HepG2 (cell line): Measurements from ENCODE around the gene KIF9. TPM values are rescaled to one million over a fixed set of nuclear protein-coding genes. Genes with fewer than 3 reads are reported as not detected.
A peak's percentile ranks its signal among the peaks of the same experiment; 100 is the strongest.

Experiments
- CAMTA2 ChIP-seq: sonication (generic); formaldehyde crosslinking; IDR thresholded peaks from 2 replicates; pipeline ENCODE4 v1.4.0; 2020; ENCODE audit warnings: mild to moderate bottlenecking, missing genetic modification reagents, borderline replicate concordance
- CCAR2 ChIP-seq: fragments of 200-400 bp; formaldehyde crosslinking; optimal IDR thresholded peaks from 2 replicates; pipeline ENCODE3; 2018; ENCODE audit warnings: low read depth, mild to moderate bottlenecking, low read length, moderate library complexity
- CHCHD3 ChIP-seq: sonication (generic); formaldehyde crosslinking; IDR thresholded peaks from 2 replicates; pipeline ENCODE4 v1.8.0; 2022; ENCODE audit warnings: mild to moderate bottlenecking, missing genetic modification reagents, moderate library complexity
- EZH2 ChIP-seq: conservative IDR thresholded peaks from 2 replicates; pipeline ENCODE4 v1.6.1; 2012; ENCODE audit warnings: mild to moderate bottlenecking, low read depth, low read length, moderate library complexity
- HNRNPUL1 ChIP-seq: fragments of 200-400 bp; formaldehyde crosslinking; IDR thresholded peaks from 2 replicates; pipeline ENCODE4 v1.6.1; 2017; ENCODE audit warnings: low read depth, mild to moderate bottlenecking, low read length, moderate library complexity
- KDM2A ChIP-seq: sonication (generic); formaldehyde crosslinking; IDR thresholded peaks from 2 replicates; pipeline ENCODE4 v1.4.0; 2020; ENCODE audit warnings: low read depth, missing genetic modification reagents, borderline replicate concordance
- MZF1 ChIP-seq: sonication (generic); formaldehyde crosslinking; IDR thresholded peaks from 2 replicates; pipeline ENCODE4 v1.8.1; 2023; ENCODE audit warnings: mild to moderate bottlenecking, missing genetic modification reagents, borderline replicate concordance
- NFE2L1 ChIP-seq: sonication (generic); formaldehyde crosslinking; IDR thresholded peaks from 2 replicates; pipeline ENCODE4 v1.4.0; 2020; ENCODE audit warnings: missing genetic modification reagents, mild to moderate bottlenecking, borderline replicate concordance
- SSRP1 ChIP-seq: IDR thresholded peaks from 2 replicates; pipeline ENCODE4 v1.6.1; 2016; ENCODE audit warnings: control low read depth
- TCF12 ChIP-seq, 2 experiments: fragments of 450-650 bp in 1 of 2; sonication (generic) in 1 of 2; formaldehyde crosslinking in 1 of 2; IDR thresholded peaks; 2 replicates each; pipeline versions ENCODE4 v1.6.1 to v1.8.0; 2017 to 2022; ENCODE audit warnings: antibody characterized with exemption in 1 of 2, mild to moderate bottlenecking in 1 of 2, missing genetic modification reagents in 1 of 2, moderate library complexity in 1 of 2
- TP53 ChIP-seq: sonication (generic); formaldehyde crosslinking; conservative IDR thresholded peaks from 2 replicates; pipeline ENCODE4 v1.4.0; 2020; ENCODE audit warnings: missing genetic modification reagents
- ZNF562 ChIP-seq: sonication (generic); formaldehyde crosslinking; IDR thresholded peaks from 2 replicates; pipeline ENCODE4 v1.8.0; 2022; ENCODE audit warnings: missing genetic modification reagents, borderline replicate concordance
- ZSCAN31 ChIP-seq: sonication (generic); formaldehyde crosslinking; IDR thresholded peaks from 2 replicates; pipeline ENCODE4 v1.5.0; 2020; ENCODE audit warnings: low read depth, mild to moderate bottlenecking, missing genetic modification reagents
- polyA plus RNA-seq, 8 experiments: library from polyadenylated mRNA; depleted of rRNA in 3 of 8; stranded (reverse) in 7 of 8; unstranded in 1 of 8; fragments of >200 nt; fragmentation: Illumina TruSeq in 4 of 8; extraction: Trizol in 4 of 8; gene quantifications; 2 replicates each; pipeline versions ENCODE4 v1.2.1 to v1.2.3, GENCODE V29; 2011 to 2016; ENCODE audit warnings: low read depth in 4 of 8, missing spikeins in 1 of 8, mixed read lengths in 1 of 8; ENCODE audit not compliant: insufficient read depth in 1 of 8
- total RNA-seq, 5 experiments: library from RNA; depleted of rRNA; stranded (reverse); fragments of >200 nt; fragmentation: Illumina TruSeq; extraction: Trizol; gene quantifications; 2 replicates each; pipeline ENCODE4 v1.2.3, GENCODE V29; 2016; ENCODE audit warnings: low read depth in 1 of 5
- TF ChIP-seq, protein P1 (sequence below): sonication (generic); formaldehyde crosslinking; IDR thresholded peaks from 2 replicates; pipeline ENCODE4 v1.9.0; 2021; ENCODE audit warnings: mild to moderate bottlenecking, missing genetic modification reagents
- TF ChIP-seq, protein P2 (sequence below): sonication (generic); formaldehyde crosslinking; IDR thresholded peaks from 2 replicates; pipeline ENCODE4 v1.5.0; 2020; ENCODE audit warnings: missing genetic modification reagents
- TF ChIP-seq, protein P3 (sequence below): sonication (generic); formaldehyde crosslinking; IDR thresholded peaks from 2 replicates; pipeline ENCODE4 v1.4.0; 2020; ENCODE audit warnings: mild to moderate bottlenecking, missing genetic modification reagents, borderline replicate concordance

KIF9 gene
- total and polyA plus RNA-seq, 2 of the 13 experiments (the other 11 are each of a cell fraction or from before 2014, with no cell fraction given): 5.1 to 16.9 TPM

DNA sequence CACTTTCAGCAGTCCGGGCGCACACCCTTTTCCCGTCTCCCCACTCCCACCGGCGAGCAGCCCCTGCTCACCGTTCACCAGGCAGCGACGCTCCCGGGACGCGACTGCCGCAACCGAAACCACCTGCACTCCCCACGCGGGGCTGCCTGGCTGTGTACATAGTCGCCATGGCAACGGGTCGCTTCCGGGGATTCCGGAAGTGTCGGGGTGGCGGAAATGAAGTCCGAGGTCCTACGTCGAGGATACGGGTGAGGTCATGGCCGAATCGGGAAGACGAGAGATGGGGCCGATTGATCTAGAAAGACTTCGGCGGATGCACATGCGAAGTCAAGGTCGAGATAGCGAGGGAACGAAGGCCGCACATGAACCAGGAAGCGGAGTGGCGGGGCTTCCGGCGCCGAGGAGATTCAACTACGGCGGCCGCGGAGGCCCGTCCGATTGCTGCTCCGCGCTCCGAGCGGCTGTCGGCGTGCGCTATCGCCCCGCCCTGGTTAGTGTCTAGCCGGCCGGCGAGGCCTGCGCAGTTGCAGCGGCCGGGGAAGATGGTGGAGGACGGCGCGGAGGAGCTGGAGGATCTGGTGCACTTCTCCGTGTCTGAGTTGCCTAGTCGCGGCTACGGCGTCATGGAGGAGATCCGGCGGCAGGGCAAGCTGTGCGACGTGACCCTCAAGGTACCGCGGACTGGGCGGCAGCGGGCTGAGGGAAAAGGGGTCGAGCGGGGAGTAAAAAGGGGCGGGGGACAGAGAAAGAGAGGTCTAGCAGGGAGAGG lies at the start of gene KIF9, which contains the start of gene KLHL18 (continued):
- TF ChIP-seq, protein P1, sequence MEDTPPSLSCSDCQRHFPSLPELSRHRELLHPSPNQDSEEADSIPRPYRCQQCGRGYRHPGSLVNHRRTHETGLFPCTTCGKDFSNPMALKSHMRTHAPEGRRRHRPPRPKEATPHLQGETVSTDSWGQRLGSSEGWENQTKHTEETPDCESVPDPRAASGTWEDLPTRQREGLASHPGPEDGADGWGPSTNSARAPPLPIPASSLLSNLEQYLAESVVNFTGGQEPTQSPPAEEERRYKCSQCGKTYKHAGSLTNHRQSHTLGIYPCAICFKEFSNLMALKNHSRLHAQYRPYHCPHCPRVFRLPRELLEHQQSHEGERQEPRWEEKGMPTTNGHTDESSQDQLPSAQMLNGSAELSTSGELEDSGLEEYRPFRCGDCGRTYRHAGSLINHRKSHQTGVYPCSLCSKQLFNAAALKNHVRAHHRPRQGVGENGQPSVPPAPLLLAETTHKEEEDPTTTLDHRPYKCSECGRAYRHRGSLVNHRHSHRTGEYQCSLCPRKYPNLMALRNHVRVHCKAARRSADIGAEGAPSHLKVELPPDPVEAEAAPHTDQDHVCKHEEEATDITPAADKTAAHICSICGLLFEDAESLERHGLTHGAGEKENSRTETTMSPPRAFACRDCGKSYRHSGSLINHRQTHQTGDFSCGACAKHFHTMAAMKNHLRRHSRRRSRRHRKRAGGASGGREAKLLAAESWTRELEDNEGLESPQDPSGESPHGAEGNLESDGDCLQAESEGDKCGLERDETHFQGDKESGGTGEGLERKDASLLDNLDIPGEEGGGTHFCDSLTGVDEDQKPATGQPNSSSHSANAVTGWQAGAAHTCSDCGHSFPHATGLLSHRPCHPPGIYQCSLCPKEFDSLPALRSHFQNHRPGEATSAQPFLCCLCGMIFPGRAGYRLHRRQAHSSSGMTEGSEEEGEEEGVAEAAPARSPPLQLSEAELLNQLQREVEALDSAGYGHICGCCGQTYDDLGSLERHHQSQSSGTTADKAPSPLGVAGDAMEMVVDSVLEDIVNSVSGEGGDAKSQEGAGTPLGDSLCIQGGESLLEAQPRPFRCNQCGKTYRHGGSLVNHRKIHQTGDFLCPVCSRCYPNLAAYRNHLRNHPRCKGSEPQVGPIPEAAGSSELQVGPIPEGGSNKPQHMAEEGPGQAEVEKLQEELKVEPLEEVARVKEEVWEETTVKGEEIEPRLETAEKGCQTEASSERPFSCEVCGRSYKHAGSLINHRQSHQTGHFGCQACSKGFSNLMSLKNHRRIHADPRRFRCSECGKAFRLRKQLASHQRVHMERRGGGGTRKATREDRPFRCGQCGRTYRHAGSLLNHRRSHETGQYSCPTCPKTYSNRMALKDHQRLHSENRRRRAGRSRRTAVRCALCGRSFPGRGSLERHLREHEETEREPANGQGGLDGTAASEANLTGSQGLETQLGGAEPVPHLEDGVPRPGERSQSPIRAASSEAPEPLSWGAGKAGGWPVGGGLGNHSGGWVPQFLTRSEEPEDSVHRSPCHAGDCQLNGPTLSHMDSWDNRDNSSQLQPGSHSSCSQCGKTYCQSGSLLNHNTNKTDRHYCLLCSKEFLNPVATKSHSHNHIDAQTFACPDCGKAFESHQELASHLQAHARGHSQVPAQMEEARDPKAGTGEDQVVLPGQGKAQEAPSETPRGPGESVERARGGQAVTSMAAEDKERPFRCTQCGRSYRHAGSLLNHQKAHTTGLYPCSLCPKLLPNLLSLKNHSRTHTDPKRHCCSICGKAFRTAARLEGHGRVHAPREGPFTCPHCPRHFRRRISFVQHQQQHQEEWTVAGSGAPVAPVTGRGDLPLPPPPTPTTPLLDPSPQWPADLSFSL (CRISPR knock-in tag): no peak
- TF ChIP-seq NFE2L1 (CRISPR knock-in tag) (no peak), TCF12 (IDR thresholded peaks at IDR 0.05) (no peak), TCF12 (CRISPR knock-in tag; IDR thresholded peaks at IDR 0.05) (0 out of 2 replicates have a peak, but pooled peaks have one; percentile 29), ZNF562 (CRISPR knock-in tag) (no peak), CHCHD3 (CRISPR knock-in tag) (no peak), ZSCAN31 (CRISPR knock-in tag) (peak; percentile 85), SSRP1 (CRISPR knock-in tag) (no peak), HNRNPUL1 (no peak), MZF1 (CRISPR knock-in tag) (0 out of 2 replicates have a peak, but pooled peaks have one; percentile 42), CAMTA2 (CRISPR knock-in tag) (no peak), EZH2 (no peak), KDM2A (CRISPR knock-in tag) (peak; percentile 94), TP53 (peak; percentile 21; the same call in 1 of the 2 replicates), CCAR2 (no peak)
- TF ChIP-seq, protein P2, sequence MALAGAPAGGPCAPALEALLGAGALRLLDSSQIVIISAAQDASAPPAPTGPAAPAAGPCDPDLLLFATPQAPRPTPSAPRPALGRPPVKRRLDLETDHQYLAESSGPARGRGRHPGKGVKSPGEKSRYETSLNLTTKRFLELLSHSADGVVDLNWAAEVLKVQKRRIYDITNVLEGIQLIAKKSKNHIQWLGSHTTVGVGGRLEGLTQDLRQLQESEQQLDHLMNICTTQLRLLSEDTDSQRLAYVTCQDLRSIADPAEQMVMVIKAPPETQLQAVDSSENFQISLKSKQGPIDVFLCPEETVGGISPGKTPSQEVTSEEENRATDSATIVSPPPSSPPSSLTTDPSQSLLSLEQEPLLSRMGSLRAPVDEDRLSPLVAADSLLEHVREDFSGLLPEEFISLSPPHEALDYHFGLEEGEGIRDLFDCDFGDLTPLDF: no peak
- TF ChIP-seq, protein P3, sequence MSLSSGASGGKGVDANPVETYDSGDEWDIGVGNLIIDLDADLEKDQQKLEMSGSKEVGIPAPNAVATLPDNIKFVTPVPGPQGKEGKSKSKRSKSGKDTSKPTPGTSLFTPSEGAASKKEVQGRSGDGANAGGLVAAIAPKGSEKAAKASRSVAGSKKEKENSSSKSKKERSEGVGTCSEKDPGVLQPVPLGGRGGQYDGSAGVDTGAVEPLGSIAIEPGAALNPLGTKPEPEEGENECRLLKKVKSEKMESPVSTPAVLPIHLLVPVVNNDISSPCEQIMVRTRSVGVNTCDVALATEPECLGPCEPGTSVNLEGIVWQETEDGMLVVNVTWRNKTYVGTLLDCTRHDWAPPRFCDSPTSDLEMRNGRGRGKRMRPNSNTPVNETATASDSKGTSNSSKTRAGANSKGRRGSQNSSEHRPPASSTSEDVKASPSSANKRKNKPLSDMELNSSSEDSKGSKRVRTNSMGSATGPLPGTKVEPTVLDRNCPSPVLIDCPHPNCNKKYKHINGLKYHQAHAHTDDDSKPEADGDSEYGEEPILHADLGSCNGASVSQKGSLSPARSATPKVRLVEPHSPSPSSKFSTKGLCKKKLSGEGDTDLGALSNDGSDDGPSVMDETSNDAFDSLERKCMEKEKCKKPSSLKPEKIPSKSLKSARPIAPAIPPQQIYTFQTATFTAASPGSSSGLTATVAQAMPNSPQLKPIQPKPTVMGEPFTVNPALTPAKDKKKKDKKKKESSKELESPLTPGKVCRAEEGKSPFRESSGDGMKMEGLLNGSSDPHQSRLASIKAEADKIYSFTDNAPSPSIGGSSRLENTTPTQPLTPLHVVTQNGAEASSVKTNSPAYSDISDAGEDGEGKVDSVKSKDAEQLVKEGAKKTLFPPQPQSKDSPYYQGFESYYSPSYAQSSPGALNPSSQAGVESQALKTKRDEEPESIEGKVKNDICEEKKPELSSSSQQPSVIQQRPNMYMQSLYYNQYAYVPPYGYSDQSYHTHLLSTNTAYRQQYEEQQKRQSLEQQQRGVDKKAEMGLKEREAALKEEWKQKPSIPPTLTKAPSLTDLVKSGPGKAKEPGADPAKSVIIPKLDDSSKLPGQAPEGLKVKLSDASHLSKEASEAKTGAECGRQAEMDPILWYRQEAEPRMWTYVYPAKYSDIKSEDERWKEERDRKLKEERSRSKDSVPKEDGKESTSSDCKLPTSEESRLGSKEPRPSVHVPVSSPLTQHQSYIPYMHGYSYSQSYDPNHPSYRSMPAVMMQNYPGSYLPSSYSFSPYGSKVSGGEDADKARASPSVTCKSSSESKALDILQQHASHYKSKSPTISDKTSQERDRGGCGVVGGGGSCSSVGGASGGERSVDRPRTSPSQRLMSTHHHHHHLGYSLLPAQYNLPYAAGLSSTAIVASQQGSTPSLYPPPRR: peak; percentile 28; the same call in 1 of the 2 replicates
